HG02642 (cell line): ENCODE data around the gene NSDHL.

ENCODE experiments used
- ATAC-seq: cut with Tn5 transposase; IDR thresholded peaks from one replicate; pipeline ENCODE4 v1.9.1; 2021; ENCODE audit warnings: mild to moderate bottlenecking; ENCODE audit not compliant: unreplicated experiment, poor library complexity

The NSDHL gene

DNA sequence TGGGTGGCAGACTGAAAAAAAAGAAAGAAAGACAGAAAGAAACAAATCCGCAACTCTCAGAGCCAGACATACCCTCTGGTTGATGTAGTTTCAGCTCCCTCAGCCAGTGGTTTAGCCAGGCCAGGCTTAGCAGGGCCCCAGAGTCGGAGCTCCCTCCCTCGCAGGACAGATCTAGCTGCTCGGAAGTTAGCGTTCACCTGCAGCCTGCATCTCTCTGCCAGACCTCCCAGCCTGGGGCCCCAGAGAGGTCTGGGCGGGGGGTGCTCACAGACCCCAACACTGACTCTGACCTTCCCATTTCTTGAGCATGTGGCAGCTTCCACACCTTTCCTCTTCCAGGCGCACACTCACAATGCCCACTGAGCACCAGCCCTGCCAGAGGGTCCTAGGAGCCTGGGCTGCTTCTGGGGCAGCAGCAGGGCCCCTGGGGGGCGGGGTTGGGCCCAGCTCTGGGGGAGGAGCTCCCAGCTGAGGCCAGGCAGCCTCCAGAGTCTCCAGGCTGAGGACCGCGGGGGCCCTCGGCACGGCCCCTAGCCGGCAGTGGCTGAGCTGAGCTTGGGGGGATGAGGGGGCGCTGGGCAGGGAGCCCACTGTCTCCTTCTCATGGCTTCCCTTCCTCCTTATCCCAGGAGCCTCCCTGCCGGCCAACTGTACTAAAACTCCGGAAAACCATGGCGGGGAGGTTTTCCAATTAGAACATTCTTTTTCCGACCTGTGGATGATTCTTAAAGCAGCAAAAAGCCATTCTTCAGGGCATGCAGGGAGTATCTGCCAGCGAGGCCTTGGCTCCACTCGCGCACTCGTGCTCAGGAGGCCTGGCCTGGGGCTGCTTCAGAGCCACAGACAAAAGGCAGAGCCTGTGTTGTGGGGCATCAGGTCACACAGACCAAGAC, 62.4 kb downstream of the NSDHL start:
- no peak for ATAC-seq

- ATAC-seq = no peak
Observed at GRCh38 chrX:152893980-152894610, 63.2 kb downstream of the NSDHL start.

- no peak for ATAC-seq
Observed at GRCh38 chrX:152895121-152895520, 64.3 kb downstream of the NSDHL start.

DNA sequence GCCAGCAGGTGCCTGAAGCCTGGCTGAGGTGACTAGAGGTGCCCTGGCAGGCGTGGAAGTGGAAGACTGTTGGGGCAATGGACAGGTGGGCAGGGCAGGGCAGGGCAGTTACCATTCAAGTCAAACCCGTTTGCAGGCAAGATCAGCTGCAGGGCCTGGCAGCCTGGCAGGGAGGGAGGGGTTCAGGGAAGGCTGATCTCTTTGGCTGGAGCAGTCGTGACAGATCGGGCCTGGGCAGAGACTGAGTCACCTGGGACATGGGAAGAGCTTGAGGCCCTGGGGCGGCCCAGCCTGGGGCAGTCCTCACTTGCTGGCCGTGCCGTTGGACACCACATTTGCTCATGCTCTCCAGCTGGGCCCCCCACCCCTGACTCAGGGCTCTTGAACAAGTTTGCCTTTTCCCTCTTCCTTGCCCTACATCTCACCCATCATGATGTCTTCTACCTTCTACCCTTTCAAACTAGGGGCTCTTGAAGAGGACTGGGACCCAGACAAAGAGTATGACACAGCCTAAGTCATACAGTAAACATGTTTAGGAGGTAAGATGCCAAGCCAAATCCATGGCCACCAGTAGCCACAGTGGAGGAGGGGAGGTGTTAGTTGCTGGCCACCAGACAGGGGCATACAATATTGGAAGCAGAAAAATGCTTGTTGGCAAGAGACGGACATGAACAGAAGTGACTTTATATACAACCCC, 65.0 kb downstream of the NSDHL start:
- no peak for ATAC-seq

DNA sequence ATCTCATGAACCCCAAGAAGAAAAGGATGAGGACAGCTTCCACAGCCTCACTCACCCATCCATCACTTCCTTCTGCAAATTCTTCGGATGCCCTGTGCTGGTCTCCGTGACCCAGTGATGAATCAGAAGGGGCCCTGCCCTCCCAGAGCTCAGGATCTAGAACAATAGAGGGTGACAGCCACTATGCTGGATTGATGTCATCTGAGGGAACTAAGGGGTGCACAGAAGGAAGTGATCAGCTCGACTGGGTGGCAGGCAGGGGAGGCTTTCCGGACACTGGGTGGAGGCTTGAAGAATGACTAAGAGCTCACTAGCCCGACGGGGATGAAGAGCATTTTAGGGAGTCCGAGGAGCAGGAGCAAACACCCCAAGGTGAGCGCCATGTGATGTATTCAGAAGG, 65.6 kb downstream of the NSDHL start:
- no peak for ATAC-seq

DNA sequence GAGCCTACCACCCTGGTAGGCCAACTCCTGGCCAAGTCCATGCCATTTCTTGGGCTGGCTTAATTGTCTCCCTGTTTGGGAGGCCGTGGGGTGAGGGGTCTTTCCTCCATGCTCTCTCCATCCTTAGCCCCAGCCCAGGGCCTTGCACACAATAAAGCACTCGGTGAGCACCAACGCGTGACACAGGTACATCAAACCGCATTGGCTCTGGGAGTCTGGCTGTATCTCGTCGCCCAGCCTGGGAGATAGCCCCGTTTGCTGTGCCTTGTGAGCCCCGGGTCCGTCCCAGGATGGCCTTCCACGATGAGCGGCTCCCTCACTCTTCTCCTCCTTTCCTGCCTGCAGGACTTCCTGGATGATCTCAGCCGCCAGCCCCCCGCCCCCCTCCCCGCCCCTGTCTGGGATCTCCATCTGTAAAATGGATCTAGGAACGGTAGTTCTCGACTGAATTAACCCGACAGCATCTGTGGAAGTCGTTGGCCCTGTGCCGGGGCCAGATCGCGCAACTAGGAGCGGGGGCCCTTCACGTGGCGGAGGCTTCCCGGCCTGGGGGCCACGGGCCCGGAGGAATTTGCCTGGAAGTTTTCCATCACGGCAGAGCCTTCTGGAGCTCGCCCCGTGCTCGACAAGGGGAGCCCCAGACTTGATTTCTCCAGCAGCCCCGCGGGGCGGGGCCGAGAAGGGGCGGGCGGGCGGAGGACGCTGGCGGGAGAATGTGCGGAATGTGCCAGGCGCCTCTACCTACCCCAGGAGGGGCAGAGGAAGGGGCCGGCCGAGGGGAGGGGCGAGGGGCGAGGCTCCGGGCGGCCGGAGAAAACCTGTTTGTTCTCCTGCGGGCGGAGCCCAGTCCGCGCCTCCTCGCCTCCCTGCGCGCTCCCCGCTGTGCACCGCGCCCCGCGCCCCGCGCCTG, 66.6 kb downstream of the NSDHL start, which contains the start of gene ZNF185:
ZNF185 (plus strand) TSS at position 846 of the 910 bp plus-strand sequence. CDS start 16,423 bp downstream, outside the sequence.
- ATAC-seq = no peak

- ATAC-seq = no peak
Observed at GRCh38 chrX:152898442-152898841, 67.6 kb downstream of the NSDHL start.

- ATAC-seq = no peak
Observed at GRCh38 chrX:152899111-152899873, 68.4 kb downstream of the NSDHL start.

GRCh38 chrX:152899874-152900719, 69.2 kb downstream of the NSDHL start:
- ATAC-seq = no peak

- no peak for ATAC-seq
Observed at GRCh38 chrX:152900937-152901445, 70.1 kb downstream of the NSDHL start.

GRCh38 chrX:152901816-152902501, 71.1 kb downstream of the NSDHL start:
- no peak for ATAC-seq

GRCh38 chrX:152902502-152902820, 71.6 kb downstream of the NSDHL start:
- ATAC-seq = no peak

GRCh38 chrX:152903589-152903988, 72.7 kb downstream of the NSDHL start:
- no peak for ATAC-seq

GRCh38 chrX:152904151-152905080, 73.6 kb downstream of the NSDHL start:
- no peak for ATAC-seq

- ATAC-seq = no peak
Observed at GRCh38 chrX:152905081-152905420, 74.2 kb downstream of the NSDHL start.

- no peak for ATAC-seq
Observed at GRCh38 chrX:152907084-152907651, 76.3 kb downstream of the NSDHL start.
